SK-N-SH (cell line): Measurements from ENCODE around the gene IST1. TPM values are rescaled to one million over a fixed set of nuclear protein-coding genes. Genes with fewer than 3 reads are reported as not detected.
"Not testable (repeated sequence)": the region's sequence is repeated elsewhere in the genome, so short reads cannot be mapped to it uniquely, and the experiment has no call there.

ENCODE experiments used
- CTCF ChIA-PET: fragments of 300-600, 350-600 bp; formaldehyde crosslinking; extraction: SDS; loops from one replicate; lab custom pipeline; 2021; lab: Yijun Ruan, JAX
- POLR2A ChIA-PET: fragments of 350-600 bp; sonication (Branson Sonifier 250); formaldehyde crosslinking; extraction: SDS; loops from one replicate; lab custom pipeline; 2020; ENCODE audit warnings: antibody characterized with exemption, inconsistent platforms; lab: Yijun Ruan, JAX
- DNase-seq: peaks from one replicate; pipeline ENCODE4 v3.0.0; 2012
- H2AFZ ChIP-seq: fragments of 200-600 bp; sonication (generic); 2 replicates; pipeline ENCODE4 v1.8.1; 2016; ENCODE audit warnings: antibody characterized with exemption, mild to moderate bottlenecking, low read depth
- H3F3A ChIP-seq: fragments of 200-600 bp; sonication (generic); replicated peaks from 2 replicates; pipeline ENCODE3; 2016; ENCODE audit warnings: antibody characterized with exemption, mild to moderate bottlenecking; ENCODE audit not compliant: insufficient read depth
- H3K27ac ChIP-seq, 2 experiments: fragments of 200-500 bp in 1 of 2; fragments of 200-600 bp in 1 of 2; sonication (Bioruptor generic) in 1 of 2; sonication (generic), shearing (Covaris generic) in 1 of 2; 2 replicates each; pipeline versions ENCODE4 v1.5.1 to v1.6.1; 2014 to 2016; ENCODE audit warnings: low read depth in 2 of 2, inconsistent platforms in 1 of 2, low read length in 1 of 2, mild to moderate bottlenecking in 1 of 2, mixed read lengths in 1 of 2
- H3K27me3 ChIP-seq: fragments of 200-600 bp; sonication (generic), shearing (Covaris generic); 2 replicates; pipeline ENCODE4 v1.6.1; 2016; ENCODE audit warnings: mixed run types; ENCODE audit not compliant: insufficient read depth
- H3K36me3 ChIP-seq, 2 experiments: fragments of 200-500 bp in 1 of 2; fragments of 200-600 bp in 1 of 2; sonication (Bioruptor generic) in 1 of 2; sonication (generic) in 1 of 2; replicated peaks in 1 of 2; 2 replicates each; pipeline versions ENCODE3 to v1.5.1; 2014 to 2016; ENCODE audit warnings: low read length in 1 of 2, mild to moderate bottlenecking in 1 of 2; ENCODE audit not compliant: insufficient read depth in 2 of 2, control insufficient read depth in 1 of 2
- H3K4me1 ChIP-seq, 2 experiments: fragments of 200-500 bp in 1 of 2; fragments of 200-600 bp in 1 of 2; sonication (Bioruptor generic) in 1 of 2; sonication (generic), shearing (Covaris generic) in 1 of 2; 2 replicates each; pipeline versions ENCODE4 v1.5.1 to v1.6.1; 2014 to 2016; ENCODE audit warnings: low read depth in 1 of 2, low read length in 1 of 2, mixed run types in 1 of 2; ENCODE audit not compliant: insufficient read depth in 2 of 2, control insufficient read depth in 1 of 2
- H3K4me2 ChIP-seq: fragments of 200-600 bp; sonication (generic), shearing (Covaris generic); 2 replicates; pipeline ENCODE4 v1.6.1; 2017; ENCODE audit warnings: mixed run types
- H3K4me3 ChIP-seq, 2 experiments: fragments of 200-500 bp in 1 of 2; fragments of 200-600 bp in 1 of 2; sonication (Bioruptor generic) in 1 of 2; sonication (generic), shearing (Covaris generic) in 1 of 2; 2 replicates each; pipeline versions ENCODE4 v1.5.1 to v1.8.1; 2014 to 2016; ENCODE audit warnings: low read depth in 2 of 2, inconsistent platforms in 1 of 2, low read length in 1 of 2, mild to moderate bottlenecking in 1 of 2, mixed read lengths in 1 of 2, moderate library complexity in 1 of 2
- H3K79me2 ChIP-seq: fragments of 200-600 bp; sonication (generic); 2 replicates; pipeline ENCODE4 v1.8.1; 2017; ENCODE audit warnings: mild to moderate bottlenecking; ENCODE audit not compliant: insufficient read depth
- H3K9ac ChIP-seq: fragments of 200-600 bp; sonication (generic); 2 replicates; pipeline ENCODE4 v1.6.1; 2017; ENCODE audit warnings: mixed run types
- H3K9me2 ChIP-seq: fragments of 200-600 bp; sonication (generic); 2 replicates; pipeline ENCODE4 v1.6.1; 2017; ENCODE audit warnings: mixed run types
- H3K9me3 ChIP-seq: fragments of 200-600 bp; sonication (generic); 2 replicates; pipeline ENCODE4 v1.6.1; 2017; ENCODE audit warnings: mixed run types, mild to moderate bottlenecking, moderate library complexity
- H4K20me1 ChIP-seq: fragments of 200-600 bp; sonication (generic); 2 replicates; pipeline ENCODE4 v1.6.1; 2017; ENCODE audit warnings: mild to moderate bottlenecking, mixed run types; ENCODE audit not compliant: insufficient read depth
- EZH2phosphoT487 ChIP-seq: fragments of 200-600 bp; sonication (generic); IDR thresholded peaks from 2 replicates; pipeline ENCODE4 v1.6.1; 2017; ENCODE audit warnings: low read depth, mixed run types, mild to moderate bottlenecking, antibody characterized with exemption, moderate library complexity, borderline replicate concordance
- FOXM1 ChIP-seq: IDR thresholded peaks from 2 replicates; pipeline ENCODE4 v1.4.0; 2012; ENCODE audit warnings: low read depth, mild to moderate bottlenecking
- JUND ChIP-seq: IDR thresholded peaks from 2 replicates; pipeline ENCODE4 v1.4.0; 2012
- MXI1 ChIP-seq: IDR thresholded peaks from 2 replicates; pipeline ENCODE4 v1.6.1; 2012; ENCODE audit warnings: mild to moderate bottlenecking, low read depth, low read length, improper control_type of control experiment
- REST ChIP-seq: IDR thresholded peaks from 2 replicates; pipeline ENCODE4 v1.6.1; 2012; ENCODE audit warnings: mild to moderate bottlenecking, low read depth, low read length, moderate library complexity
- SIN3A ChIP-seq: IDR thresholded peaks from 2 replicates; pipeline ENCODE4 v1.6.1; 2012; ENCODE audit warnings: low read depth, mild to moderate bottlenecking, low read length, moderate library complexity, borderline replicate concordance
- SMC3 ChIP-seq: IDR thresholded peaks from 2 replicates; pipeline ENCODE4 v1.6.1; 2012; ENCODE audit warnings: low read depth, low read length, improper control_type of control experiment
- USF2 ChIP-seq: fragments of 150-350 bp; IDR thresholded peaks from 2 replicates; pipeline ENCODE4 v1.6.1; 2017; ENCODE audit warnings: antibody characterized with exemption, low read length, low read depth, borderline replicate concordance
- ZBTB33 ChIP-seq: IDR thresholded peaks from 2 replicates; pipeline ENCODE4 v1.4.0; 2012; ENCODE audit warnings: low read depth, borderline replicate concordance
- WGBS: methylation state at CpG from one replicate; pipeline ENCODE4 v1.1.6; 2017; ENCODE audit warnings: low lambda C conversion rate; 5-methylcytosine and 5-hydroxymethylcytosine counted together
- polyA plus RNA-seq, 3 experiments: library from polyadenylated mRNA; depleted of rRNA; stranded (reverse); fragments of >200 nt; gene quantifications; 2 replicates each; pipeline ENCODE4 v1.2.3, GENCODE V29; 2012

Gene IST1
- polyA plus RNA-seq, 1 of the 3 experiments (the other 2 are of a cell fraction) = 133 TPM

GRCh38 chr16:71865173-71865863 lies 30.0 kb upstream of the IST1 start:
- H3K79me2 ChIP-seq = no peaks in the 10 kb centered on the region
- H4K20me1 ChIP-seq = no peaks in the 10 kb centered on the region
- CTCF ChIA-PET = interaction anchor here (2.2 to 4.2 kb wide), 2 partner anchors 17 to 18 kb away, joined by 17 to 18 read pairs; partner anchors contain the start of gene ZNF821
- H3K4me1 ChIP-seq = no peaks in the 10 kb centered on the region; a peak in 1 of 4 replicates
- no peak overlapping the region for H3K4me2 ChIP-seq
- no peak overlapping the region for H3K9ac ChIP-seq
- H3K9me2 ChIP-seq = no peaks in the 10 kb centered on the region
- TF ChIP-seq USF2 = no peak
- no peak for TF ChIP-seq EZH2phosphoT487
- TF ChIP-seq FOXM1 = no peak
- no peak for TF ChIP-seq SIN3A
- no peak for TF ChIP-seq SMC3
- TF ChIP-seq MXI1 = no peak
- TF ChIP-seq JUND = no peak
- TF ChIP-seq REST = no peak
- no peak for TF ChIP-seq ZBTB33
- no peak overlapping the region for H3K4me3 ChIP-seq
- H3K36me3 ChIP-seq = peaks cover 11 to 53% of the 10 kb centered on the region in 2 experiments
- DNase-seq = no peak
- no peak overlapping the region for H2AFZ ChIP-seq
- POLR2A ChIA-PET = no interaction called here
- H3K27me3 ChIP-seq = no peaks in the 10 kb centered on the region
- no peak overlapping the region for H3K27ac ChIP-seq
- peaks cover 3% of the 10 kb centered on the region for H3F3A ChIP-seq
- H3K9me3 ChIP-seq = no peaks in the 10 kb centered on the region
- WGBS = 72% methylated on average over 7 of the region's 7 CpGs

- WGBS = 99% methylated on average over 6 of the region's 6 CpGs
- CTCF ChIA-PET = interaction anchor here (2.2 kb wide), 1 partner anchor 16 kb away, joined by 17 read pairs; the partner anchor contains the start of gene ZNF821
- H3K9me3 ChIP-seq, POLR2A ChIA-PET, H3K27ac ChIP-seq, H3K4me1 ChIP-seq, H3K4me2 ChIP-seq, H3F3A ChIP-seq, H3K4me3 ChIP-seq, DNase-seq, H4K20me1 ChIP-seq, H3K79me2 ChIP-seq, H3K27me3 ChIP-seq, H3K9me2 ChIP-seq, H2AFZ ChIP-seq, H3K9ac ChIP-seq: not testable (repeated sequence)
- H3K36me3 ChIP-seq = peaks cover 14 to 43% of the 10 kb centered on the region in 2 experiments
Measured at GRCh38 chr16:71867175-71867574, 28.2 kb upstream of the IST1 start.
